DLD1 (cell line): ENCODE results near the gene ADGRL1.
"Not testable (repeated sequence)": the region's sequence is repeated elsewhere in the genome, so short reads cannot be mapped to it uniquely, and the experiment has no call there.

ENCODE experiments used
- in situ Hi-C: cut with HindIII; loops from 2 replicates; pipeline ENCODE4 v1.10.0; 2017; ENCODE audit warnings: low sequenced_read_pairs

The ADGRL1 gene

DNA sequence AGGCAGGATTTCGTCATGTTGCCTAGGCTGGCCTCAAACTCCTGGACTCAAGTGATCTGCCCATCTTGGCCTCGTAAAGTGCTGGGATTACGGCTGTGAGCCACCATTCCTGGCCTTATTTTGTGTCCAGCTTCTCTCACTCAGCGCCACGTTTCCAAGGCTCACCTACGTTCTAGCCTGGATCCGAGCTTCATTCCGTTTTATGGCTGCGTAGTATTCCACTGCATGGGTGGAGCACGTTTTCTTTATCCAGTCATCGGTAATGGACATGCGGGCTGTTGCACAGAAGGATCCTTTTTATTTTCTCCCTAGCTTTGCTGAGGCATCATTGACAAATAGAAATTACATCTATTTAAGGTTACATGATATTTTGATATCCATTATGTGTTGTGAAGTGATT lies 16.6 kb downstream of the ADGRL1 start:
- in situ Hi-C loops: no loop called here

DNA sequence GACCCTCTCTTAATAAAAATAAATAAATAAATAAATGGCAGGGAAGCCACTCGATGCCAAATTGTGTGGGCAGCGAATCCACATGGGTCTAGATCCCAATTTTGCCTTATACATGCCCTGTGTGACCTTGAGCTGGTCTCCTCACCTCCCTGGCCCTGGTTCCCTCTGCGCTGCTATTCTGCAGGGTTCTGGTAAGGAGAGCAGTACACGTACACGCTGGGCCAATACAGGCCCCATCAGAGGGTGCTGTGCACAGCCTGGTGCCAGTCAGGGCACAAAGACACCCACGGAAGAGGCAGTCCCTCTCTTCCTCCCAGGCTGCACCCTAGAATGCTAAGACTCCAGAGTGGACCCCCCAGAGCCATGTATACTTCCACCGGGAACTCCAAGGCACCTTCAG lies 17.9 kb downstream of the ADGRL1 start:
- in situ Hi-C loops: not testable (repeated sequence)

DNA sequence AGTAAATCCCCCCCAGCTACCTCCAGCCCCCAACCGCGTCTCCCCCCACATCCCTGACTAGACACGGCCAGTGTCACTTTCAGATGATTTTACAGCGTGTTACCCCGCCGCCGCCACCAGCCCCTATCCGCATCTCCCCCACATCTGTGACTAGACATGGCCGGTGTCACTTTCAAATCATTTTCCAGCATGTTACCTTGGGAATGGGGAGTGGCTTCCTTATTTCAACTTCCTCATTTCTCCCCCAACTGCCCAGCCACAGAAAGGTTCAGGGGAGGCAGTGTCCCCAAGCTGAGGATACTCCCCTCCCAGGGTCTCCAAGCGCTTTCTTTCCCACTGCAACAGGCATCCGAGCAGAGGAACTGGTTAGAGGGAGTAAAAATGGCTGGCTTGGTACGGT lies 18.4 kb downstream of the ADGRL1 start:
- in situ Hi-C loops: no loop called here

DNA sequence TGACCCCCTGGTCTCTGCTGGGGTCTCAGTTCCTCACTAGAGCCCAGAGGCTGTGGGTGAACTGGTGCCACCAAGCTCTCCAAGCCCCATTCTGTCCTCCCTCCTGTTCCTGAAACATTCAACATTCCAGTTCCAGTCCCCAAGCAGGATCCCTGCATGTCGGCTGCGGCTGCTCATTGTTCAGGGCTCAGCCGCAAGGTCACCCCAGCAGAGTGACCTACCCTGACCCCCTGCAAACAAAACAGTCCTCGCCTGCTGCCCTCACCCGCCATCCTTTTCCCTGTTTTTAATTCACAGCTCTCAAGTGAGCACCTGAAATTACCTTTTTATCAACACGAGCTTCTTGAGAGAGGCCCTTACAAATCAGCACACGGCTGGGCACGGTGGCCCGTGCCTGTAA lies 19.3 kb downstream of the ADGRL1 start:
- in situ Hi-C loops: not testable (repeated sequence)

DNA sequence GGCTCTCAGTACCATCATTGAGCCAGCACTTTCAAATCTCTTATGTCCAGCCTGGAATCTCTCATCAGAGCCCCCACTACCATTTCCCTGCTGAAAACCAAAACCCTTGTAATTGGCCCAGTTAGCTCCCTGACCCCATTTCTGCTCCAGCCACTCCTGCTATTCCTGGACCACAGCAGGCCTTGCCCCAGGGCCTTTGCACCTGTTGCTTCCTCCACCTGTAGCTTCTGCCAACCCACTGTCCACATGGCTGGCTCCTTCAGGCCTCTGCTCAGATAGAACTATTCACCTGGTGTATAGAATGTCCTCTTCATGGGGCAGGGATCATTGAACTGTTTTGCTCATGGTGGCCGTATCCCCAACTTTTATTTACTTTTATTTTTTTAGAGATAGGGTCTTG lies 20.3 kb downstream of the ADGRL1 start:
- in situ Hi-C loops: not testable (repeated sequence)

DNA sequence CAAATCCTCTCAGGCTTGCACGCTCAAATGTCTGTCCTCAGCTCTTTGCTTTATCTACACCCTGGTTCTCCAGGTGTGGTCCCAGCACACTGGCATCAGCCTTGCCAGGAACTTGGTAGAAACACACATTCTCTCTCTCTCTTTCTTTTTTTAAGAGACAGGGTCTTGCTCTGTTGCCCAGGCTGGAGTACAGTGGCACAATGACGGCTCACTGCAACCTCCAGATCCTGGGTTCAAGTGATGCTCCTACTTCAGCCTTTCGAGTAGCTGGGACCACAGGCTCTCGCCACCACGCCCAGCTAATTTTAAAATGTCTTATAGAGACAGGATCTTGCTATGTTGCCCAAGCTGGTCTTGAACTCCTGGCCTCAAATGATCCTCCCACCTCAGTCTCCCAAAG lies 20.8 kb downstream of the ADGRL1 start:
- in situ Hi-C loops: no loop called here

DNA sequence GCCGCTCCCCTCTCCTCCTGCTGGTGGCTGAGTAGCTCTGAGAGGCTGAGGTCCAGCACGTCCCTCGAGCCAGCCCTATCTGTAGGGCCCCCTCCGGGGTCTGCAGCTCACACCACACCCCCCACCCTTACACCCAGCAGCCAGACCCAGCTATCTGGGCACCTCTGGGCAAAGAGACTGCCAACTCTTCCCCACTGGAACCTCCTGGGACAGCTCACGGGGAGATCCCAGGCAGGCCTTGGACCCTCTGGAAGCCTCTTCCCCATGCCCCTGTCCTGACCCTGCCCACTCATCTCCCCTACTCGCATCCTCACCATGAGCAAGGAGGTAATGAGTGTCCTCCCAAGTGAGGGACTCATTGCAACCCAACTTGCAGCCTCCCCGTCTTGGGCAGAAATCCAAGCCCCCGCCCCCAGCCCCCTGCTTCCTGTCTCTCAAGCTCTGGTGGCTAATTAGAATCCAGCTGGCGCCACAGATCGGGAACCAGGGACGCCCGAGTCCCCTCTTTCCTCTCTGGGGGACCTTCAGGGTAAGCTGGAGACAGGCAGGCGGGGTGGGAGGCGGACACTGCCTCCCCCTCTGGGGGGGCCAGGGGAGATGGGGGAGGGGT lies 22.1 kb downstream of the ADGRL1 start:
- in situ Hi-C loops: no loop called here

DNA sequence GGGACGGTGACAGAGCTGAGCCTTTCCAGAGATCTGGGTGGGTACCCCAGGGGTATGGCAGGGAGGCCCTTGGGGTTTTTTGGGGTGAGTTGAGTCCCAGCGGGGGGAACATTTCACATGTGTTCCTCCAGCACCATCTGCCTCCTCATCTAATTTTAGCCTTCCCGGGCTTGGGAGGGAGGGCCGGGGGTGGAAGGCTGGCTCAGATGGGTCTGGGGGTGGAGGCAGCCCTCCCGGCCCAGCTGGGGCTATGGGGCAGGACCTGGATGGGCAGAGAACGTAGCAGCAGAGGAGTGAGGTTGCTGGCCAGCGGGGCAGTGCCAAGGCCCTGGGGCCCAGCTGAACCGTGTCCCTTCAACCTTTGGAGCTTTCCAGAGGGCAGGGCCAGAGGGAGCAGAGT lies 23.5 kb downstream of the ADGRL1 start:
- in situ Hi-C loops: no loop called here

DNA sequence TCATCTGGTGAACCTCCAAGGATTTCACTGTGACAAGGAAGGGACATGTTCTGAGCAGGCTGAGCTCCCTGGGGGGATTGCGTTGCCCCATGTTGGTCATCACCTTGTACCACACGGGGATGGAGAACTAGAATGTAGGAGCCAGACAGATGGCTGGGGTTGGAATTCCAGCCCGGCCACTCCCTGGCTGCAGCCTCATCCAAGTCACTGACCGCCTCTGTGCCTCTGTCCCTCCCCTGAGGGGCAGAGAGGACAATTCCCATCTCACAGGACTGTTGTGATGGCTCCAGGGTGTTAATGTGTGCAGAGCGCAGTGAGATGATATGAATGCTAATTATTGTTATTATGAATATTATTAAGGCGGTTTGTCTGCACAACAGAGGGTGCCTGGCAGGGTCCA lies 24.1 kb downstream of the ADGRL1 start:
- in situ Hi-C loops: no loop called here

DNA sequence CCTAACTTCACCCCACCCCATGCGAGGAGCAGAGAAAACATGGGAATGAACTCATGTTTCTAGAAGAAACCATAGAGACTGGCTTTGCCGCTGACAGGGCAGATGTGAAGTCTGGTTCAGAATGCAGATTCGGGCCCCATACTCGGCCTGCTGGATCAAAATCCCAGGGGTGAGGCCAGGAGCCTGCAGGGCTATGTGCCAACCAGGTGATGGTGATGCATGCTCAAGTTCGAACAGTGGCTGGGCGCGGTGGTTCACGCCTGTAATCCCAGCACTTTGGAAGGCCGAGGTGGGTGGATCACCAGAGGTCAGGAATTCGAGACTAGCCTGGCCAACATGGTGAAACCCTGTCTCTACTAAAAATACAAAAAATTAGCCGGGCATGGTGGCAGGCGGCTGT lies 24.8 kb downstream of the ADGRL1 start:
- in situ Hi-C loops: not testable (repeated sequence)

DNA sequence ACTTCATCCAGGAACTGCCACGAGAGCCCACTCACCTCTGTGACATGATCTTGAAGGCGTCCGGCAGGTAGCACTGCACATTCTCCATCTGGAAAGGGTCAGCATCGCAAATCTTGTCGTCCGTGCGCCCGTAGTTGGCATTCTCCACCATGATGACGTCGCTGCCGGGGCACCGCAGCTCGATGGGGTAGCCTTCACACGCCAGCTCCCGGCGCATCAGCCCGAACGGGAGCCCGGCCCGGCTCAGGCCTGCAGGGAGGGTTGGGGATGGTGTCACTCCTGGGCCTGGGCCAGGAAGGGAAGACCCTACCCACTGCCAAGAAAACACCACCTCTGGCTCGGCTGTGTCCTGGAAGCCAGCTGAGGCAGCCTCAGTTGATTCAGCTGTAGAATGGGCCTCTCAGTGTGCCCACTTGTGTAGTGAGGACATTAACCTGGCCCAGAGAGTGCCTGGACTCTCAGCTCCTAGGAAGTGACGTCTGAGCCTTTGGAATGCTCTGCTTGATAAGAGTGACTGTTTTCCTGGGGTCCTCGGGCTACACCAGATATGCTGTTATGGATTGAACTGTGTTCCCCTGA lies 28.4 kb downstream of the ADGRL1 start:
- in situ Hi-C loops: no loop called here

DNA sequence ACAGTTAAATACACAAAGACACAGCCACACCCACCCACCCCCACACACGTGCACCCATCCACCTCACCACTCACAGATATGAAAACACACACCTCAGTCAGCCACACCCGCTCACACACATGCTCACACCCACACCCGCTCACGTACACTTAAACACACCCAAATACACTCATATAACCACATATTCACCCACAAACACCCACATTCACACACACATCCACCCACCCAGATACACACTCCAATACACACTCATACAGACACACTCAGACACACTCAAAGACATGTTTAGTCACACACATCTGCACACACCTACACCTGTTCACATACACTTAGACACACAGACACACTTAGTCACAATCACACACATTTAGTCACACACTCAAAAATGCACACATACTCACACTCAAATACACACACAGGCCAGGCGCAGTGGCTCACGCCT lies 30.6 kb downstream of the ADGRL1 start:
- in situ Hi-C loops: no loop called here

DNA sequence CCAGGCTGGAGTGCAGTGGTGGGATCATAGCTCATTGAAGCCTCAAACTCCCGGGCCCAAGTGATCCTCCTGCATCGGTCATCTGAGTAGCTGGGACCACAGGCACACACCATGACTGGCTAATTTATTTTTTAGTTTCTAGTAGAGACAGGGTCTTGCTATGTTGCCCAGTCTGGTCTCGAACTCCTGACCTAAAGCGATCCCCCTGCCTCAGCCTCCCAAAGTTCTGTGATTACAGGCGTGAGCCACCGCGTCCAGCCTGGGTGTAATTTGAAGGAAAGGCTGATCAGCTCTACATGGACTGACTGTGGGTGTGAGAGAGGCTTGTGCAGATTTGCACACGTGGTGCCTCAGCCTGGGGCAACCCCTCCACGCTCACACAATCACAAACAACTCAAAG lies 31.1 kb downstream of the ADGRL1 start:
- in situ Hi-C loops: no loop called here

DNA sequence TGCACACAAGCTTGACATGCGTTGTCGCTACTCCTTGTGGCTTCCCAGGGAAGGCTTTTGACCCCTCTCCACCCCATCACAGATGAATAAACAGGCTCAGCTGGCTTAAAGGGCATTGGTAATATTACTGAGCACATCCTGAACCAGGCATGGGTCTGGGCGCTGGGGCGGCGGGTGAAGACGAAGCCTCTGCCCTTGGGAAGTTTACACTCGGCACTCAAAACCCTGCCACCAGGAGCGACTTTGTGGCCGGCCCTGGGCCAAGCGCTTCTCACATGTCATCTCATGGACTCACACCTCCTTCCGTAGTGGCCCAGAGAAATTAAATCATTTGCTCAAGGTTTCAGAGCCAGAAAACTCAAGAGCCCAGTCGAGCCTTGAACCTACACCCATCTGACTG lies 37.0 kb downstream of the ADGRL1 start:
- in situ Hi-C loops: no loop called here

DNA sequence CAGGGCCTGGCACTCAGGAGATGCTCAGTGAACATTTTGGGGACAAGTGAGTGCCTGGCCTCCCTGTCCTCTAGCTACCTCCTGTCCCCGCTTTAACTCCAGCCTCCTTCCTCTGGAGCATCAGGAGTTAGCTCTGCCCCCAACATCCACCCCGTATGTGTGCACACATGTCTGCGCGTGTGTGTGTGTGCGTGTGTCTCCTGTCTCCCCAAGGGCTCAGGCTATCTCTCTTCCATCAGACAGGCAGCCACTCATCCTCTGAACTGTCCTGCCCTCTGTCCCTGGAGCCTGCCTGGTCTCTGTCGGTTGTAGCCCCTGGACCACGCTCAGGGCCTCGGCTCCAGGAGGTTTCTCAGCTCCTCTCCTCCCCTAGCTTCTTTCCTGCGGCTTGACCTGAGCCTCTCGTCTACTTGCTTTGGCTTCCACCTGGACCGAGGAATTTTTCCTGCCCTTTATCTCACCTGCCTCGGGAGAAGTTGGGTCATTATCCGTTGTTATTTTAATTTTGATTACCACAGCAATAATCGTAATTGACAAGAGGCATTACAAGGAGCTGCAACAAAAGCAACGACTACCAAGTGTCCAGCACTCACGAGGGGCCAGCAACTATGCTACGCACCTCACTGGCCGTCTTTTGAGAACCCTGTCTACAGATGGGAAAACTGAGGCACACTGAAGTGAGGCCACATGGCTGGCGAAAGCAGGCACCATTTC lies 37.6 kb downstream of the ADGRL1 start:
- in situ Hi-C loops: no loop called here

DNA sequence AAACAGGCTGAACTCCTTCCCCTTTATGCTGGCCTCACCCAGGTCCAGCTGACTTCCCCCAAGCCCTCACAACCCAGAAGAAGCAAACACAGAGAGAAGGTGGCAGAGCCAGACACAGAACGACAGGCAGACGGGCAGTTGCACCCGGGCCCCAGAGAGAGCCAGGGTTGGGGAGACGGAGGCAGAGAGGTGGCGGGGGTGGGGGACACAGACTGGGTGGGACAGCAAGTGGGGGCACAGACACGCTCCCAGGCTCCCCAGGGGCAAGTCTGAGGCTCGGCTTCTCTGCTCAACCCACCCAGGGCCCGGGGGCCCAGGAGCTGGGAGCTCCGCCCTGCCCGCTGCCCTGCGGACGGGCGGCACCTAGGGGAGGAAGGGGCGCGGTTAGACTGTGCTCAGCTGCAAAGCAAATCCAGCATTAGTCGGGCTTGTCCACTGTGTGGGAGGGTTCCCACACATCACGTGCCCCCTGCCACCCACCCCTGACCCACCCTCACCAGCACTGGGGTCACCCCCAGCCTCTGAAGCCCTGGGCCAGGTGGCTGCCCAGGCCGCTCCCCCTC lies 38.3 kb downstream of the ADGRL1 start:
- in situ Hi-C loops: no loop called here

DNA sequence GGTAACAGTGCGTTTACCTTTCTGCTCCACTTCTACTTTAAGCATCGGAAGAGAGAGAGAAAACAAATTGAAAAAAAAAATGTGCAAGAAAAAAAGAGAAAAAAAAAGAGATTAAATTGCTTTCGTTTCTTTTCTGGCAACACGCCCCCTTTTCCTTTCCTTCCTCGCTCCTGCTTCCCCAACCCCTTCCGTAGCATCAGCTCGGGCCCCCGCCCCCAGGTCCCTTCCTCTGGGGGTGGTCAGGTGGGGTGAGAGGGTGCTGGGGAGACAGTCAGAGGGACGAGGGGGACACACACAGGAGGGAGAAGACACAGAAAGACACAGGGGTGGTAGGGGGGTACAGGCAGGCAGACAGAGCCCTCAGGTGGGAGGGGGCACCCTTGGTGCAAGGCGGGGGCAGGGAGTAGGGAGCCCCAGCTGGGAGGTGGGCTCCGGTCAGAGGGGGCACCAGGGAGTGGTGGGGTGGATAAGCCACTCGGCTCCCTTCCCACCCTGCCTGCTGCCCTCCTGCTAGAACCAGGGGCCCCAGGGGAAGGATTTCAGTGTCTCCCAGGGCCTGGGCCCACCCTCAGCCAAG lies 38.9 kb downstream of the ADGRL1 start:
- in situ Hi-C loops: no loop called here

DNA sequence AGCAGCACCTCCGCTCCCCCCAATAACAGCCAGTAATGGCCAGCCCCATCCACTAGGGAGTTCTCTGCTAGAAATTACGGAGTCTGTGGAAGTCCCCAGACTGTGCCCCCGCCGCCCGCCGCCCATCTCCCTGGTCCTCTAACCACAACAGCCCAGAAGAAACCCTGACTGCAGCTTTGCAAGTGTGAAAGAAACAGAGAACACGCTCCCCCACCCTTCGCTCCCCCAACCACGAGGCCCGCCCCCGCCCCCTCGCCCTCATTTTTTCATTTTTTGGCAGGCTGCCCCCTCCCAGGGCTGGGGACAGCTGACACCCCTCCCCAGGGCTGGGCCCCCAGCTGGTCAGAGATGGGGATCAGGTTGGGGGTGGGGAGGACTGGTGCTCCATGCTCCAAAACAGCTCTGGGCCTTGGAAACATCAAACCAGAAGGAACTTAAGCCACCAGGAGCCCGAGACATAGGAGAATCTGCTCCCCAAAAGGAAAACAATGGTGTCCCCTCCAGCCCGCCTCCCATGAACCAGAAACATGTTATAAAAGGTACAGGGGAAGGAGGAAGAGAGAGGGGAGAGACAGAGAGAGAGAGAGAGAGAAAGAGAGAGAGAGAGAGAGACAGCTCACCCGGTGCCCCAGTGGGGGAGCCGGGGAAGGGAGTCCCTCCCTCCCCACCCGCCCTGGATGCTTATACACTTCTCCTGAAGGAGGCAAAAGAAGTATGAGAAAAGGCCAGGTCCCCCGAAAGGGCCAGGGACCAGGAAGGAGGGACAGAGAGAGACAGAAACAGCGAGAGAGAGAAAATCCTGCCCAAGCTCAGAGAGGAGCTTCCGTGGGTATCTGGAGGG lies 39.8 kb downstream of the ADGRL1 start:
- in situ Hi-C loops: no loop called here

DNA sequence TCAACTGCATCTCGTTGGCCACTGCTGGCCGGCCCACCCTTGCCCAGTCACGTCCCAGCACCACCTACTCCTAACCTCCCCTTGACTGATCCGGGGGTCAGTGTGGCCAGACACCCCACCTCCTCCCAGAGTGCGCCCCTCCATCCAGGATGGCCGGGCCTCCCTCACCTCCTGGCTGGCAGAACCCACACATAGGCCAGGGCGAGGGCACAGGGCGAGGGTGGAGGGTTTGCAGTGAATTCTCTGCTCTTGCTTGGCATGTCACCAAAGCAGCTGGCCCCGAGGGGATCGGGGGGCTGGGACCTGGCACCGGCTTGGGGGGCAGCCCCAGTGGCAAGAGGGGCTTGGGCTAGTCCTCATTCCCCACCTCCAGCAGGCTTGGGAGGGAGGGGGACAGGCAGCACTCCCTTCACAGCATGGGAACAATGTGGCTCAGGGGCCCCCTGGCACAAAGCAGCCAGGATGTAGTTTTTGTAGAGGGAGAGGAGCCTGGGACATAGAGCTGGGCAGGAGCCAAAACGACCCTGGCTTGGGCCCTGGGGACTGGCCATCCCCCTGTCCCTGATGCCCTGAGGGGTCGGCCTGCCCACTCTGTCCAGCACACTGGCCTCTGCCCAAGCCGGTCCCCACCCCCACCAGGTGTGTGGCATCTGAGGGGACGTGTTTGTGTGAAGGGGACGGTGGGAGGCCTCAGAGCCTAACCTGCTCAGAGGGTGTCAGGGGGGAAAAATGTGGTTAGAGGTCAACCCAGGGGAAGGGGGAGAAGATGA lies 41.1 kb downstream of the ADGRL1 start:
- in situ Hi-C loops: no loop called here

DNA sequence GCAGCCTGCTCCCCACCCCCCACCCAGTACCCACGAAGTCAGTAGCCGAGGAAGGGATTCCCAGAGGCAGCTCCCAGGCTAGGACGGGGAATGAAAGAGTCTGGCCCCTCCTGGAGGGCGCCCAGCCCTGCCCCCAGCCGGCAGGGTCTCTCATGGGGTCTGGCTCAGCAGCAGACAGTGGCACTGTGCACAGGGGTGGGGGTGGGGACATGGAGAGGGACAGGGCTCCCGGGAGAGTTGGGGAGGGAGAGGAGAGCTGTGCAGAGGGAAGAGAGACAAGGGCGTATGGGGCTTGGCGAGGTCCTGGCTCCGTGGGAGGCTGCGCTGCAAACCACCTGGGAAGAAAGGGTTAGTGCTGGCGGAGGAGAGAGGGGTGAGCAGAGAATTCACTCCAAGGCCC lies 41.9 kb downstream of the ADGRL1 start:
- in situ Hi-C loops: no loop called here
